ENCODE results near the gene TEX36. TPM values are rescaled to one million over a fixed set of nuclear protein-coding genes. Genes with fewer than 3 reads are reported as not detected.

The TEX36 gene, protein sequence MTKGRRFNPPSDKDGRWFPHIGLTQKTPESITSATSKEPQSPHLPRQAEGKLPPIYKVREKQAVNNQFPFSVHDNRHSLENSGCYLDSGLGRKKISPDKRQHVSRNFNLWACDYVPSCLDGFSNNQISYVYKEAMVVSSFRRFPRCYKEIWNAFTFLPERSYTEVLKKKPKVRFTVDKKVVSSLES
- not detected for total RNA-seq
- not detected for polyA plus RNA-seq (2013, experiment 1 of 2)
- not detected for polyA plus RNA-seq (2013, experiment 2 of 2)
- total RNA-seq: 0 to 0.06 (median 0) reads per million in 172 experiments

- H3K36me3 ChIP-seq (ENCODE audit: insufficient read depth, low read length): no peaks in the 10 kb centered on the region
- no peaks in the 10 kb centered on the region for H3K4me1 Mint-ChIP-seq (ENCODE audit: low read depth)
- H3K9me3 ChIP-seq (ENCODE audit: control insufficient read depth in 1 of 2, insufficient read depth in 1 of 2, low read length in 2 of 2): peaks cover 0 to 15% of the 10 kb centered on the region in 2 experiments
- H3K4me1 ChIP-seq (ENCODE audit: insufficient read depth, low read length): no peaks in the 10 kb centered on the region
- intact Hi-C loops (cut with DNase I, micrococcal nuclease): no loop called here
- H3K4me3 Mint-ChIP-seq: no peak within 1 kb of the TSS
- H3K27me3 Mint-ChIP-seq: peaks cover 37% of the 10 kb centered on the region
- DNase-seq: no peak
- no peaks in the 10 kb centered on the region for H3K36me3 Mint-ChIP-seq (ENCODE audit: low read depth)
- H3K9me3 Mint-ChIP-seq: peaks cover 1% of the 10 kb centered on the region
- no peak within 1 kb of the TSS for H3K4me3 ChIP-seq (ENCODE audit: low read length)
- no peak within 1 kb of the TSS for H3K27ac Mint-ChIP-seq
- no peak within 1 kb of the TSS for H3K27ac ChIP-seq (ENCODE audit: low read depth in 1 of 2, low read length in 2 of 2)
- ATAC-seq (ENCODE audit: poor library complexity): no peak
- ChIA-PET POLR2A (no interaction called here), CTCF (no interaction called here)
- TF ChIP-seq CTCF (IDR thresholded peaks at IDR 0.05): no peak
- peaks cover 0 to 11% of the 10 kb centered on the region in 2 experiments for H3K27me3 ChIP-seq (ENCODE audit: control insufficient read depth in 1 of 2, insufficient read depth in 2 of 2, low read length in 2 of 2)
These were observed at the start of gene TEX36 for GRCh38 chr10:125683063-125683462. TSS of gene TEX36 (minus strand) at chr10:125683163. CDS start at chr10:125682989, 174 bp downstream.

GRCh38 chr10:125727436-125727835 is 44.5 kb upstream of the TEX36 start:
- H3K4me1 Mint-ChIP-seq (ENCODE audit: low read depth): peaks cover 6% of the 10 kb centered on the region
- H3K36me3 ChIP-seq (ENCODE audit: insufficient read depth, low read length): peaks cover 89% of the 10 kb centered on the region
- TF ChIP-seq CTCF (IDR thresholded peaks at IDR 0.05): no peak
- H3K4me1 ChIP-seq (ENCODE audit: insufficient read depth, low read length): no peaks in the 10 kb centered on the region
- H3K36me3 Mint-ChIP-seq (ENCODE audit: low read depth): peaks cover 94% of the 10 kb centered on the region
- H3K4me3 Mint-ChIP-seq: no peak overlapping the region
- no peaks in the 10 kb centered on the region for H3K9me3 ChIP-seq (ENCODE audit: control insufficient read depth in 1 of 2, insufficient read depth in 1 of 2, low read length in 2 of 2)
- DNase-seq (no peak), ATAC-seq (ENCODE audit: poor library complexity) (no peak)
- intact Hi-C loops (cut with DNase I, micrococcal nuclease): loop anchor here in 1 of 2 experiments (10.0 kb wide), 1 partner anchor 933 kb away; the partner anchor contains the start of gene EEF1AKMT2
- no peaks in the 10 kb centered on the region for H3K27me3 Mint-ChIP-seq
- no peaks in the 10 kb centered on the region for H3K27me3 ChIP-seq (ENCODE audit: control insufficient read depth in 1 of 2, insufficient read depth in 2 of 2, low read length in 2 of 2)
- H3K4me3 ChIP-seq (ENCODE audit: low read length): no peak overlapping the region
- CTCF ChIA-PET: no interaction called here
- no peak overlapping the region for H3K27ac Mint-ChIP-seq
- no peaks in the 10 kb centered on the region for H3K9me3 Mint-ChIP-seq
- POLR2A ChIA-PET: no interaction called here
- no peak overlapping the region for H3K27ac ChIP-seq (ENCODE audit: low read depth in 1 of 2, low read length in 2 of 2)

DNA sequence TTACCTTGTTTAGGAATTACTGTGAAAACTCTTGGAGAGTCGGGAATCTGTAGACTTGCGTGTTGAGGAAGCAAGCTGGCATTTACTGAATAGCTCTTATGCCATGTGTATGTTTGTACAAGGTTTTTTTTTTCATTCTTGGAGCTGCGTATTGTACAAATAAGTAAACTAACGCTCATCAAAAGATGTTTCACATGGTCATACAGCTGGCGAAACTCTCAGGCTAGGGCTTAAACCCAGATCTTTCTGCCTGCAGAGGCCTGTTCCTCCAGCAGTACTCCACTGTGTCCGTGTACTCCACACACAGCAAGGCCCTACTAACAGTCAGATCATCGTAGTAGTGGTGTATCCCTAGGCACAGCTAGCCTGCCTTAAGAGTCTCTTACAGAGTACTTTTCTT is 44.0 kb upstream of the TEX36 start:
- Histone ChIP-seq H3K4me3 (ENCODE audit: low read length) (no peak overlapping the region), H3K4me1 (ENCODE audit: insufficient read depth, low read length) (no peaks in the 10 kb centered on the region), H3K27ac (ENCODE audit: low read depth in 1 of 2, low read length in 2 of 2) (no peak overlapping the region), H3K27me3 (ENCODE audit: control insufficient read depth in 1 of 2, insufficient read depth in 2 of 2, low read length in 2 of 2) (no peaks in the 10 kb centered on the region), H3K36me3 (ENCODE audit: insufficient read depth, low read length) (peaks cover 88% of the 10 kb centered on the region), H3K9me3 (ENCODE audit: control insufficient read depth in 1 of 2, insufficient read depth in 1 of 2, low read length in 2 of 2) (no peaks in the 10 kb centered on the region)
- CTCF ChIA-PET: no interaction called here
- H3K27me3 Mint-ChIP-seq: no peaks in the 10 kb centered on the region
- ATAC-seq (ENCODE audit: poor library complexity): no peak
- H3K4me3 Mint-ChIP-seq: no peak overlapping the region
- no peaks in the 10 kb centered on the region for H3K9me3 Mint-ChIP-seq
- no peak overlapping the region for H3K27ac Mint-ChIP-seq
- no peak for TF ChIP-seq CTCF (IDR thresholded peaks at IDR 0.05)
- POLR2A ChIA-PET: no interaction called here
- peaks cover 8% of the 10 kb centered on the region for H3K4me1 Mint-ChIP-seq (ENCODE audit: low read depth)
- DNase-seq: no peak
- peaks cover 94% of the 10 kb centered on the region for H3K36me3 Mint-ChIP-seq (ENCODE audit: low read depth)
- intact Hi-C loops (cut with DNase I, micrococcal nuclease): loop anchor here in 1 of 2 experiments (10.0 kb wide), 1 partner anchor 932 kb away; the partner anchor contains the start of gene EEF1AKMT2

Data from CD4-positive, alpha-beta T cell (primary cell).